Globus pallidus (tissue), 1 donor: ENCODE measurements around the gene C11orf16.
"Not testable (repeated sequence)": the region's sequence is repeated elsewhere in the genome, so short reads cannot be mapped to it uniquely, and the experiment has no call there.

Experiments used
- DNase-seq: peaks from one replicate; pipeline ENCODE4 v3.0.0-alpha.2; 2015; ENCODE audit warnings: low spot score

Gene C11orf16

DNA sequence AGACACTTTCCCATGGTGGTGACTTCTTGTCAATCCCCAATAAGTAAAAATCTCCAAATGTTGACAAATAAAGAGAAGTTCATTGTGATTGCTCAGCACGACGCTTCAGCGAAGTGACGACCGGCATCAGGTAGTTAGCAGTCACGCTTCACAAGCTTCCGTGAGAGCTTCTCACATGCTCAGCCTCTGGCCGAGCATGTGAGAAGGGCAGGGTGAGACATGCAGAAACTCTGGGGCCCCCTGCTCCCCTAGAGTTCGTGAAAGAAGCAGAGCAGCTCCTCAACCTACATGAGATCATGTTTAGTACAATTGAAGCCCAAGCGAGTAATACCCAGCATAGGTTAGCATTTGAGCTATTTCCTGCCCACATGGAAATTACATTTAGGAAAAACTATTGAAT is 4.4 kb upstream of the C11orf16 start:
- DNase-seq = no peak

DNA sequence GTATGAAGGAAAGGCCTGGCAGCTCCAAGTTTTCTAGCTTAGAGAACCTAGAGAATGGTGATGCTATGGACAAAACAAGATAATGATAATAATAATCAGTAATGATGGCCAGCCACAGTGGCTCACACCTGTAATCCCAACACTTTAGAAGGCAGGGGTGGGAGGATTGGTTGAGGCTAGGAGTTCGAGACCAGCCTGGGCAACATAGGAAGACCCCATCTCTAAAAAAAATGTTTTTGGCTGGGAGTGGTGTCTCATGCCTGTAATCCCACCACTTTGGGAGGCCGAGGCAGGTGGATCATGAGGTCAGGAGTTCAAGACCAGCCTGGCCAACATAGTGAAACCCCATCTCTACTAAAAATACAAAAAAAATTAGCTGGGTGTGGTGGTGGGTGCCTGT is 3.0 kb upstream of the C11orf16 start:
- not testable (repeated sequence) for DNase-seq

DNA sequence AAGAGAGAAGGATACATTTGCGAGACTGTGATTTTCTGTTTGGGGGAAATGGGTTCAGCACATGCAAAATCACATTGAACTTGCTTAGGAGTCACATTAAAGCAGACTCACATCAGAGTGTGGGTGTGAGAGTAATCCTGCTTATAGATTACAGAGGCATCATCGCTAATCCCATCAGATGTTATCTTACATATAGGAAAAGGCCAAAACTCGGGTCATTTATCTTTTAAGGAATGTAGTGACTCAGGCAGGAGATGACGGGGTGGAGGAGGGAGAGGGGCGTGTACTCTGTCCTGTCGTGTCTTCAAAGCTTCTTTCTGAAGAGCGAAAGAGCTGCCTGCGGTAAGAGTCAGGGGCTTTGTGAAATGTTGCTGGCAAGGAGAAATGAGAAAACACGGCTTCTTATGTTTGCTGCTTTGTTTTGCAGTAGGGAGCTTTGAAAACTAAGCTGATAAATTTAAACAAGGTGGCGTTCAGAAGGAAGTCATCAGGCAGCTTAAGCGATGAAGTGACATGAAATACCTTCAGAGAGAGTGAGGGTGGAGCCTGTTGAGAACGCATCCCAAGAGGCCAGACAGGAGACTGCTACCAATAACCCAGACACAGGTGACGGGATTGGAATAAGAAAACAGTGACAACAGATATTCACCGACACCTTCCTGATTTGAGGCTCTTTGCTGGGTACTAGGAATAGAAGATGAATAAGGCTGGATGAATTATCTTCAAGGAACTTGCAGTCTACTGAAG is 2.2 kb upstream of the C11orf16 start:
- DNase-seq = no peak

DNA sequence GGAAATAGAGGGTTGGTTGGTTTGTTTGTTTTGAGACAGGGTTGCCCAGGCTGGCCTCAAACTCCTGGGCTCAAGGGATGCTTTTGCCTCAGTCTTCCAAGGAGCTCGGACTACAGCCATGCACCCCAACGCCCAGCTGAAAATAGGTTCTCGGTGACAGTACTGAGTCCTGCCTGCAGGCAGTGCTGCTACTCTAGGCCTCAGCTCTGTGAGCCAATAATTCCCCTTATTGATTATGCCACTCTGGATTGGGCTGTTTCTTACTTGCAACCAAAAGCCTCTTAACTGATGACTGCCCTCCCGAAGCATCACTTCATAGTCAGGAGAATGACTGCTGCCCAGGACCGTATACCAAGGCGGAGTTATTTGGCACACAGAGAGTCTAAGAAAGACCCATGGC is 1.2 kb upstream of the C11orf16 start:
- no peak for DNase-seq

DNA sequence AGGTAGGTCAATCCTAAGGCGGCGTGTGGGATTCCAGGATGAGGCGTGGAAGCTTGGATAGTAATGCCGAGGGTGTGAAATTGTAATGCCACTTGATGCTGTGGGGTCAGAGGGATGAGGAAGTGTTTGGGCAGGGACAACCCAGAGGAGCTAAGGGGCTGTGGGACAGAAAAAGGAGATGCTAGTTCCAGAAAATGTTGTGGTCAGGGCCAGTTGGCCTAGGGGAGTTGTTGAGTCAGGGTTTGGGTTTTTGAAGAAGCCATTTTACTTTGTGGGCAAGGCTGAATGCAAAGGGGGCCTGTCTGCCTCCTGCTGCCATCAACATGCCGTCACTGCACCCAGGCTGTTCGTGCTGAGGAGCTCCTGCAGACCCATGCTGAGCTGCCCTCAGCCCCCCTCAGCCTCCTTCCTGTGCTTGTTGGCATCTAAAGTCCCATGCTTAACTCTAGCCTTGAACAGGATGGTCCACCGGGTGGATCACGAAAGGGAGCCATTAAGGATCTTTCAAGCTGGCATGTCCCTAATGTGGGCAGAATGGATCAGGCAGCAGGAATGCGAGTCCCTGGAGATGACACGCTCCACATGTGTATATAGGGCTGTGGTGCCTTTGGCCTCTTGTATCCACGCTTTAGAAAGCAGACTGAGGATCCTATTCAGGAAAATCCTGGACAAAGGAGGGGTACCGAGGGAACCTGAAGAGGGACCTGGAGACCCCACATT is 2.1 kb downstream of the C11orf16 start:
- no peak for DNase-seq

DNA sequence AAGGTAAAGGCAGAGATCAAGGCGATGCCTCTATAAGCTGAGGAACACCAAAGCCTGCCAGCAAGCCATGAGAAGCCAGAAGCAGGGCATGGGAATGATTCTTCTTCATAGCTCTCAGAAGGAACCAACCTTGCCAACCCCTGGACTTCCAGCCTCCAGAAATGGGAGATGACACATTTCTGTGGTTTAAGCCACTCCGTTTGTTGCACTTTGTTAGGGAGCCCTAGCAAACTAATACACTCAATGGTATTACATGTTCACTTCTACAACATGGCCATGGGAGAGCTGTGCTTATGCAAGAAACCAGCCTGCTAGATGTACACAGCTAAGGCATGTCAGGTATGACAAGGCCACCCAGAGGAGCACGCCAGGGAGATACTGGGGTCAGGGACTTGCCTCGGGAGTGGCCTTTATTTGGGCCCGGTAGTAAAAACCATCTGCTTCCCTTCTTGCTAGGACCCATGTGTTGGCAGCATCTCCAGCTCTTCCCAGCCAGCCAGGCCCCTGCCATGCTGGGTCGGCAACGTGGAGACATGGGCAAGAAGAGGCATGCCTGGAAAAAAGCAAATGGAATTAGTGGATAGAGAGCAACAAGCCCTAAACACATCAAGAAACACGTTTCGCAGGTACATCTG is 3.6 kb downstream of the C11orf16 start:
- no peak for DNase-seq

DNA sequence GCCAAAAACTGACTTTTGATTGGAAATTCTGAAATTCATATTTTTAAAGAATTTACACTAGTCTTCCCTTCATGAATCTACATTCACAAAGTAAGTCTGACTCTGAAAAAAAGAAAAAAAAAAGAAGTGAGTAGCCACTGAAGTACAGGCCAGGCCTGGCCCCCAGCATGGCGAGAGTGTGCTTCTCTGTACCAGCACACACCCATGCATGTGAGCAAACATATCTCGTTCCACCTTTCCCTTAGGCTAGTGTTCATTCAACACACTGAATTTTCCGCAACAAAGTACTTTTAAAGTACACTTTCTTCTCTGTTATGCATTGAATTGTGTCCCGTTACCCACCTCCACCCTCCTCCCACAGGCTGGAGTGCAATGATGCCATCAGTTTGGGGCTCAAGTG is 4.5 kb downstream of the C11orf16 start:
- DNase-seq = no peak

DNA sequence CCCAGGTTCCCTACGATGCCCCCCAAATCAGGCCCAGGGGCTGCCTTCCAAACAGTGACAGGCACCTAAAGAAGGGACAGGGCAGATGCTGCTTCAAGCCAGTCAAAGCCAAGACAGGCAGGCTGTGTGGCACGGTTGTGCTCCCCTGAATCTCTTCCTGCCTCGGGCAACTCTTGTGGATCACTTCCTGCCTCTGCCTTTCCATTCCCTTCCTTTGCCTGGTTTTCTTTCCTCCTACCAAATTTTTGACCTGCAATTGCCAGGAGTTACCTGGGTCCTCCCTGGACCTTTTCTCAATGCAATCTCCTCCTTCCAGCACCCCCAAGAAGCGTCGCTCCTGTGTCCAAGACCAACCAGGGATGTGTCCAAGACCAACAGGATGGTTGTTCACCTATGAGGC is 5.5 kb downstream of the C11orf16 start:
- no peak for DNase-seq

DNA sequence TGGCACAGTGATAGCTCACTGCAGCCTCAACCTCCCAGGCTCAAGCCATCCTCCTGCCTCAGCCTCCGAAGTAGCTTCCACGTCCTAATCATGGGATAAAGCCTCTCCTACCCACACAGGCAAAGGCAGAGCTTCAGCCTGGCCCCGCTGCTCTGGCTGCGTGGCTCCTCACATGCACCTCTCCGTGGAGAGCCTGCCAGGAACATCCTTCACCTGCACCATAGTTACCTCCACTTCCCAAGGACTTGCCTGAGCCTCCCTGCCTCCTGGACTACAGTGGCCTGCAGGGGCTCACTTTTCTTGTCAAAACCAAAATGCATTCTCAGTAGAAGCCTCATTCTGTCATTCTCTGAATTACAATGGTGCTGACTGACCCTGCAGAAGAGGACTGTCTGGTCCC is 6.5 kb downstream of the C11orf16 start:
- no peak for DNase-seq

DNA sequence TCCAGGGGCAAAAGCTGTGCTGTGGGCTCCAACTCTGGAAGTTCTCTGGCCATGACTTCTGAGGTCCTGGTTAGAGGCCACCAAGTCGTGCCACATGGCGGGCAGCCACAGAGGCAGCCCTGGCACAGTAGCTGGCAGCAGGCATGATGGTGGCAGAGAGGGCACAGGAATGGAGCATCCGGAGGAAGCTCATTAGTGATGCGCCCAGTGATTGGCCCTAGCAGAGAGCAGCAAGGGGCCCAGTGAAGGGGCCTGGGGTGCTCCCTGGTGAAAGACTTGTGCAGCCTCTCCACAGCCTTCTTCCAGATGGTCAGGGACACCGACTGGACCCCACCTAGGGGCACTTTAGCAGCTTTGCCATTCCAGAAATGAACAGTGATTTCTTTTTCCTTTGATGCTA is 7.0 kb downstream of the C11orf16 start:
- no peak for DNase-seq

DNA sequence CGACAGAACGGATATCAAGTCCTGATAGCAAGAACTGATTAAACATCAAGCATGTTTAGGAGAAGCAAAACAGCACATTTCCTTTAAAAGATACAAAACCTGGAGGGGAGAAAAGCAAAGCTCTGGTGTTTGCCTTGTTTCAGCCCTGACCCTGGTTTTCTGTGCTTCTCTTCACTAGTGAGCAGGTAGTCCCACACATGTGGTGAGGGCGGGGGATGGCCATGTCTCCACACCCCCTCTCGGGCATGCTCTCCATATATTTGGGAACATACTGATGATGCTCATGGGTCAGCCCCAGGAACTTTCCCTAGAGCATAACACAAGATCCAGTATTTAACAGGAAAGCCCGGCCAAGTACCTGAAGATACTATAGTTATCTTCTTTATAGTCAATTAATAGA is 10.1 kb downstream of the C11orf16 start:
- DNase-seq = no peak

DNA sequence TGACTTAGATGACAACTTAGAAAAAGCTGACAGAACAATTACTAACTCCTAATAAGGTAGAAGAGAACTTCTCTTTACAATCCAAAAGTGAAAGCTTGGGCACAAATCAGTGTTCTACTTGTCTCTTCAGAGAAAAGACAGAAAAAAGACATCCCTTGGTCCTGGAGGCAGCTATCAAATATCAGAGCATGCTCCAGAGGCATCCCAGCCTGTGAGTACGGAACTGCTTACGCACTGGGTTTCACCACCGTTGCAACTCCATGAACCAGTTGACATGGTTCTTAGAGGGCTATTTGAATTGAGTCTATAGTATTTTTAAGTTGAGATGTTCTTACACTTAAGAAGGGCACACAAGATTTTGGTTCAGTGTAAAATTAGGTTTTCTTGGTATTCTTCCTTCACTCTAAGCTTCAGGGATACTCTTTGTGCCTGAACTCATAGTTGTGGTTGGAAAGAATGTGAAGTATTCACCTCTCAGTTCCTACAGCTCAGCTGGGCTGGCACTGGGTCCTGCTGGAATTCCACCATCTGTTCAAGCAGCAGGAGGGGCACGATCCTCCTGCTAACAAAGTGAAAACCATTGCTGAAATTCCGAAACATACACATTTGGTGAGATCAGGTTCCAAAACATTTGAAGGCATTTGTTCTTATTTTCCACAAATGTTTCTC is 15.5 kb downstream of the C11orf16 start:
- no peak for DNase-seq

DNA sequence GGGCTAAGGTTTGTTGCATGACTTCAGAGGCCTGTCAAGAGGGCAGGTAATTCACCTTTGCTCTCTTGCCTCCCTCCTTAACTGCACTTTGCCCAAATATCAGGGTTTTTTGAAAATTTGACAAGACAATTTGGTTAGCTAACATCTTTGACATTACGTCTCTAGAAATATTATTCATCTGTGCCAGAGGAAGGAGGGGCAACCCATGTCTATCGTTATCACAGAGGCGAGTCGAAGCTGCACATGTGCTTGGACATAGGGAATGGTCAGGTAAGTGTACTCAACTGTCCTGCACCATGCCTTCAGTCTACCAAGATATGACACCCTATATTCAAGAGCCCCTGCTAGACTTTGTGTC is 18.1 kb downstream of the C11orf16 start:
- DNase-seq = no peak

DNA sequence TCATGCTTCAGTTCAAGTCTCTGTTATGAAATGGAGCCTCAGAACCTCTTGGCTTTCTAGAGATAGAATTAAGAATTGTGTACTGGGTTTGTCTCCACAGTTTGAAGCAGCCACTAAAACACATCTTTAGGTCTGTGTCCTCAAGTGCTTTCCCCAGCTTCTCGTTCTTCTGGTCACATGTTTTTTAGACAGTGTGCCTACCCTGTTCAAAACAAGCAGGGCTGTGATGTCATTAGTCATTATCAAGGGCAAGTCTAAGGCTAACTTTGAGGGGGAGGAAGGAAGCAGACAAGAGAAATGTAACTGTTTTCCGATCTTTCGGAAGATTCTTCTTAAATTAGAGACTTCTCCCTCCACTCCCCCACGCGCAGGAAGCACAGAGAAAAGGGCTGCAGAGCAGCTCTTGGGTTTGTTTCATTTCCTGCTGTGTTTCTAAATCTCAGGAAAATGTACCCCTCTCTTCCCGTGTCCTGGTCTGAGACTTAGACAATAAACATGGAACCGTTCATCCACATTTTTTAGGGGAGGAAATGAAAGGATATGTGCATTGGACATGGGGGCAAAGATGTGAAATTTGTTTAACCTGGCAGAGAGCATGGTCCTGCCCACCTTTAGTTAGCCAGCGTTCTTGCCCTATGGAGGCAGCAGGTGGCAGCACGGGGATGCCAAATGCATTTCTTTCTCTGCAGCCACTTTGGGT is 18.6 kb downstream of the C11orf16 start:
- peak; percentile 37 for DNase-seq

DNA sequence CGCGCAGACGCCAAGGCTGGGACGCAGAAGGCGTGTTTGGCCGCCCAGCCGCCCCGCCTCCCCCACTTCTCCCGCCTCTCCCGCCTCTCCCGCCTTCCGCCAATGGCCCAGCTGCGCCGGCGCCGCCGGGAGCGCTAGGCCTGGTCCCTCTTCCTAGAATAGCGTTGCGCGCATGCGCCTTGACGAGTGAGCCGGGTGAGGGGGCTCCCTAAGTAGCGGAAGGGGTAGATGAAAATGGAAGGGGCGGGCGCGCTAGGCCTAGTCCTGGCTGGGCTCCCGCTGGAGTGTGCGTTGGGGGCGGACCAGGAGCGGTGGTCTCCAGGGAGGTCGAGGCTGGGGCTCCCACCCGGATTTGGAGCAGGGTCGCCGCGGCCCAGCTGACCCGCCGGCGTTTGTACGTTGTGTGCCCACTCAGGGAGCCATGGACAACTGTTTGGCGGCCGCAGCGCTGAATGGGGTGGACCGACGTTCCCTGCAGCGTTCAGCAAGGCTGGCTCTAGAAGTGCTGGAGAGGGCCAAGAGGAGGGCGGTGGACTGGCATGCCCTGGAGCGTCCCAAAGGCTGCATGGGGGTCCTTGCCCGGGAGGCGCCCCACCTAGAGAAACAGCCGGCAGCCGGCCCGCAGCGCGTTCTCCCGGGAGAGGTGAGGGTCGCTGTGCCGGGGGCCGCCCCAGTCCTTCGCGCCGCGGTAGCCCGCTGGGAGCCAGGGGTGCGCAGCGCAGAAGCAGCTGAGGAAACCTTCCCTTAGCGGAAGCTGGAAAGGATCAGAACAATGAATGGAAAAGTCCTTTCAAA is 21.5 kb downstream of the C11orf16 start, which contains the start of gene AKIP1:
TSS of gene AKIP1 (plus strand) at position 161 of the 795 bp plus-strand sequence. CDS start at position 422, 261 bp downstream.
- DNase-seq = peak; percentile 95

DNA sequence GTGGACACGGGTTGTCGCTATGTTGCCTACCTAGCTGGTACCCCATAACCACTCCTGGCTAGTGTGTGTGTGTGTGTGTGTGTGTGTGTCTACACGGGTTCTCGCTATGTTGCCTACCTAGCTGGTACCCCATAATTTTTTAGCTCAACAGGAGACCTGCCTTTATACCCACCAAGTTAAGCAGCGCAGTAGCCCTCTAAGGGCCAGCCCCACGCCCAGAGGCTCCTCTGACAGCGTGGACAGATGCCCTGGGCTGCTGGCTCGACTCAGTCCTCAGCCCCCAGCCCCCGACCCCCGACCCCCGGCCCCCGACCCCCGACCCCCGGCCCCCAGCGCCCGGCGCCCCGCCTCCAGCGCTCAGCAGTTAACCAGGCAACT is 22.1 kb downstream of the C11orf16 start:
- DNase-seq = no peak

DNA sequence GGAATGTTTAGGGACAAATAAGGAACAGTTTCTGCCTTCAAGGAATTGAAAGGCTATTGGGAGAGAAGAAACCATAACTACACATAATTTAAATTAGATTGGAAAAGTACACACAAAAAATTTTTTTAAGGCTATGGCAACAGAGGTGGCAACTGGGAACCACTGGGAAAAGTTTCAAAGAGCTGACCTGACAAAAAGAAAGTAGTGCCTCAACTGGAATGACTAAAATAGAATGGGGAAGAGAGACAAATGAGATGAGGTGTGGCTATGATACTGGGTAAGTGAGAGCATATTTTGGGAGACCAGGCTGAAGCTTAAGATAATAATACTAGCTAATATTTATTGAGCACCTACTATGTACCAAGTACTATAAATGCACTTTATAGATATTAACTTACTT is 24.6 kb downstream of the C11orf16 start:
- no peak for DNase-seq

DNA sequence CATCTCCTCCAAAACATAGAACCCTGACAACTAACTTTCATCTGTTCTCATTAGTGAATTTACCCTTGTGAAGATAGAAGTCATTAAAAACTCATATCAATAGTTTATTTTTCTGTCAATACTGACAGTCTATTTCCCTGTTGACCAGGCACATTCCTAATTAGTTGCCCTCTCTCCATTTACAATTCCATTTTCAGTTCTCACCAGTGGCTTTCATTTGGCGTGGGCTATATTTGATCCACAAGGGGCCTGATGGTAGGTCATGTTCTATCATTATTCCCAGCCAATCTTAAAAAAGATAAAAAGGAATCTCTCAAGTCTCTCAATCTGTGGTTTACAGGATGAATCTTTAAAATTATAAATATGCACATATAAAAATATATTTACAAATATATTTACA is 25.6 kb downstream of the C11orf16 start:
- no peak for DNase-seq

DNA sequence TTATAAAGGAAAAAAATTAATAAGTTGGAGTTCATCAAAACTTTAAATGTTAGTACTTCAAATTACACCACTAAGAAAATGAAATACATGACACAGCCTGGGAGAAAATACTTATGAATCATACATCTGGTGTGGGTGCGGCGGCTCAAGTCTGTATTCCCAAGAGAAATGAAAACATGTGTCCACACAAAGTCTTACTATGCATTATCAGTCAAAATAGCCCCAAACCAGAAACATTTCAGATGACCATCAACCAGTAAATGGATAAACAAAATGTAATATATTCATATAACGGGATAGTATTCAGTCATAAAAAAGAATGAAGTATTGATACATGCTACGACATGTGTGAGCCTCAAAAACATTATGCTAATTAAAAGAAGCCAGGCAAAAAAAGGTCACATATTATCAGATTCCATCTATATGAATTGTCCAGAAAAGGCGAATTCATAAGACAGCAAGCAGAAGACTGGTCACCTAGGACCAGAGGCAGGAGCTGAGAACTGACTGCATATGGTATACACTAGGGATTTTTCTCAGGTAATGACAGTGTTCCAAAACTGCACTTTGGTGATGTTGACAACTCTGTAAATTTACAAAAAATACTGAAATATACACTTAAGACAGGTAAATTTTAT is 27.1 kb downstream of the C11orf16 start:
- no peak for DNase-seq

DNA sequence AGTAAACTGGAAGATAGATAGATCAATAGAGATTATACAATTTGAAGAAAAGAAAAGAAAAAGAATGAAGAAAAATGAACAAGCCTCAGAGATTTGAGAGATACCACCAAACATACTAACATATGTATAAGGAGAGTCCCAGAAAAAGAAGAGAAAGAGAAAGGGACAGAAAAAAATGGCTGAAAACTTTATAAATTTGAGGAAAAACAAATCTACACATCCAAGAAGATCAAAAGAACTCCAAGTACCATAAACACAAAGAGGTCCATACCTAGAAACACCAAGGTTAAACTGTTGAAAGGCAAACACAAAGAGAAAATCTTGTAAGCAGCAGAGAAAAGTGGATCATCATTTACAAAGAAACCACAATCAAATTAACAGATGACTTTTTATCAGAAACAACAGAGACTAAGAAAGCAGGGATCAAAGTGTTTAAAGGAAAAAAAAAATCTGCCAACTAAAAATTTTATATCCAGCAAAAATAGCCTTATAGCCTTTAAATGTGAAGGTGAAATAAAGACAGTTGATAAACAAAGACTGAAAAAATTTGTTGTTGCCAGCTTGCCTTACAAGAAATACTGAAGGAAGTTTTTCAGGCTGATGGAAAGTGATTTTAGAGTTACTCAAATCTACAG is 33.5 kb downstream of the C11orf16 start:
- DNase-seq = no peak
